Ishikawa (cell line): ENCODE data around the gene LHPP.
A peak's percentile ranks its signal among the peaks of the same experiment; 100 is the strongest.

Source experiments
- CEBPB ChIP-seq: IDR thresholded peaks from 2 replicates; pipeline ENCODE4 v1.6.1; 2012
- CREB1 ChIP-seq: IDR thresholded peaks from 2 replicates; pipeline ENCODE4 v1.6.1; 2012; ENCODE audit warnings: low read depth
- EGR1 ChIP-seq: IDR thresholded peaks from 2 replicates; pipeline ENCODE4 v1.6.1; 2012
- EP300 ChIP-seq: IDR thresholded peaks from 2 replicates; pipeline ENCODE4 v1.6.1; 2012; ENCODE audit warnings: borderline replicate concordance
- FOXM1 ChIP-seq: IDR thresholded peaks from 2 replicates; pipeline ENCODE4 v1.6.1; 2012; ENCODE audit warnings: low read depth, borderline replicate concordance
- MAX ChIP-seq: IDR thresholded peaks from 2 replicates; pipeline ENCODE4 v1.6.1; 2012
- NFIC ChIP-seq: IDR thresholded peaks from 2 replicates; pipeline ENCODE4 v1.6.1; 2012
- RAD21 ChIP-seq: IDR thresholded peaks from 2 replicates; pipeline ENCODE4 v1.6.1; 2012; ENCODE audit warnings: low read depth
- REST ChIP-seq: IDR thresholded peaks from 2 replicates; pipeline ENCODE4 v1.6.1; 2012; ENCODE audit warnings: low read depth, mild to moderate bottlenecking
- TAF1 ChIP-seq: IDR thresholded peaks from 2 replicates; pipeline ENCODE4 v1.6.1; 2012; ENCODE audit warnings: low read depth, mild to moderate bottlenecking
- TCF12 ChIP-seq: IDR thresholded peaks from 2 replicates; pipeline ENCODE4 v1.6.1; 2012; ENCODE audit warnings: low read depth
- TEAD4 ChIP-seq: IDR thresholded peaks from 2 replicates; pipeline ENCODE4 v1.6.1; 2012
- USF1 ChIP-seq: IDR thresholded peaks from 2 replicates; pipeline ENCODE4 v1.6.1; 2012
- YY1 ChIP-seq: IDR thresholded peaks from 2 replicates; pipeline ENCODE4 v1.6.1; 2012; ENCODE audit warnings: low read depth
- ZBTB7A ChIP-seq: IDR thresholded peaks from 2 replicates; pipeline ENCODE4 v1.6.1; 2012; ENCODE audit warnings: low read depth

The LHPP gene

GRCh38 chr10:124524991-124525653 is 63.5 kb downstream of the LHPP start:
- TF ChIP-seq NFIC (no peak), YY1 (0 out of 2 replicates have a peak, but pooled peaks have one; percentile 43)

GRCh38 chr10:124525751-124526600 is 64.4 kb downstream of the LHPP start:
- no peak for TF ChIP-seq CREB1
- no peak for TF ChIP-seq TAF1
- TF ChIP-seq TCF12 = no peak
- TF ChIP-seq REST = no peak
- TF ChIP-seq RAD21 = no peak
- TF ChIP-seq EGR1 = no peak
- TF ChIP-seq NFIC = no peak
- TF ChIP-seq ZBTB7A = no peak
- TF ChIP-seq EP300 = no peak
- TF ChIP-seq USF1 = no peak
- no peak for TF ChIP-seq CEBPB
- no peak for TF ChIP-seq TEAD4
- no peak for TF ChIP-seq MAX

GRCh38 chr10:124526621-124527267 is 65.1 kb downstream of the LHPP start:
- TF ChIP-seq FOXM1 (no peak), CEBPB (no peak), RAD21 (no peak), TAF1 (no peak), MAX (no peak), REST (no peak), EP300 (no peak), TCF12 (no peak), ZBTB7A (no peak), CREB1 (no peak), EGR1 (no peak), TEAD4 (no peak), NFIC (no peak), YY1 (no peak), USF1 (no peak)

- TF ChIP-seq EGR1 = no peak
- TF ChIP-seq NFIC = no peak
- no peak for TF ChIP-seq USF1
- no peak for TF ChIP-seq EP300
- TF ChIP-seq RAD21 = no peak
- no peak for TF ChIP-seq YY1
These were observed 66.3 kb downstream of the LHPP start for GRCh38 chr10:124527874-124528395.

GRCh38 chr10:124529661-124530214 is 68.1 kb downstream of the LHPP start:
- TF ChIP-seq MAX (no peak), REST (no peak), TCF12 (no peak), NFIC (0 out of 2 replicates have a peak, but pooled peaks have one; percentile 13)
